ENCODE measurements around the gene NOL12.

Gene NOL12

DNA sequence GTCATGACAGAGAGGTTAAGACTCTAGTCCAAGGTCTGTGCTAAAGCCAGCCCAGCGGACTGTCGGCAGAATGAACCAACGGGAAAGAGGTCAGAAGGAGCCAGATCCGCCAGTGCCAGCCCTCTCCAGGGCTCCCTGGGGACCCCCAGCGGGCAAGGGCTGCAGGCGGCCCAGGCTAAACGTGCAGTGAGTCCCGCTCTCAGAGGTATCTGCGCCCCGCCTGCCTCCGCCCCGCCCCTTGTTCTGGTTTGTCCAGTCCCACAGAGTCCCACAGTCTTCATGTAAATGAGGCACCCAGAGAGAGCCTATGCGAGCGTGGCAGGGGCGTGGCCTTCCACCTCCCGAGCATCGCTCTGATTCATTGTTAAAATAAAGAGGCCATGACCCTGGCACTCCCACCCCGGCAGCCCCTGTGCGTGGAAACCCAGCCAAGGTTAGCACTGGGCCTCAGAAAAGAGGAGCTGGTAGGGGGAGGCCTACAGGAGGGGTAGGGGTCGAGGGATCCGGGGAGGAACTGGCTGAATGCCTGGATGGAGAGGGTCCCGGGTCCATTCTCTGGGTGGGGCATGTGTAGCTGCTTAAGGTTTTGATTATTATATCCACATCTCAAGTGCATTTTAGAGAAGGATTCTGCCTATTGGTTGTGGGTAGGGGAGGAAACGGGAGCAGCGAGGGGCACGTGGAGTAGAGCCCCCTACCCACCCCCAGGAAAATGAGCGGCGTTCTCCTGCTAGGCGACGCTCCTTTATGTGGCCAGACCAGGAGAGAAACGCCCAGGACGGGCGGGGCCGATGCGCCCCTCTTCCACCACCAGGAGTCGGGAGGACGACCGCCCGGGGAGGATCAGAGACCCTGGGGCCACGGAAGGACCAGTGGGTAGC is 10.8 kb downstream of the NOL12 start, which contains the start of gene TRIOBP:
TSS of gene TRIOBP (plus strand) at position 392 of the 881 bp plus-strand sequence. CDS start 4,318 bp downstream, outside the sequence.
- H3K4me3 ChIP-seq (ENCODE audit: low read depth, low read length): peak within 1 kb of the TSS; percentile 45
- TF ChIP-seq, protein P1, sequence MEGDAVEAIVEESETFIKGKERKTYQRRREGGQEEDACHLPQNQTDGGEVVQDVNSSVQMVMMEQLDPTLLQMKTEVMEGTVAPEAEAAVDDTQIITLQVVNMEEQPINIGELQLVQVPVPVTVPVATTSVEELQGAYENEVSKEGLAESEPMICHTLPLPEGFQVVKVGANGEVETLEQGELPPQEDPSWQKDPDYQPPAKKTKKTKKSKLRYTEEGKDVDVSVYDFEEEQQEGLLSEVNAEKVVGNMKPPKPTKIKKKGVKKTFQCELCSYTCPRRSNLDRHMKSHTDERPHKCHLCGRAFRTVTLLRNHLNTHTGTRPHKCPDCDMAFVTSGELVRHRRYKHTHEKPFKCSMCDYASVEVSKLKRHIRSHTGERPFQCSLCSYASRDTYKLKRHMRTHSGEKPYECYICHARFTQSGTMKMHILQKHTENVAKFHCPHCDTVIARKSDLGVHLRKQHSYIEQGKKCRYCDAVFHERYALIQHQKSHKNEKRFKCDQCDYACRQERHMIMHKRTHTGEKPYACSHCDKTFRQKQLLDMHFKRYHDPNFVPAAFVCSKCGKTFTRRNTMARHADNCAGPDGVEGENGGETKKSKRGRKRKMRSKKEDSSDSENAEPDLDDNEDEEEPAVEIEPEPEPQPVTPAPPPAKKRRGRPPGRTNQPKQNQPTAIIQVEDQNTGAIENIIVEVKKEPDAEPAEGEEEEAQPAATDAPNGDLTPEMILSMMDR (IDR thresholded peaks at IDR 0.05; ENCODE audit: control insufficient read depth, extremely low read depth, insufficient read depth): peak; percentile 60
- peak; percentile 89 for DNase-seq (ENCODE audit: low read depth)

DNA sequence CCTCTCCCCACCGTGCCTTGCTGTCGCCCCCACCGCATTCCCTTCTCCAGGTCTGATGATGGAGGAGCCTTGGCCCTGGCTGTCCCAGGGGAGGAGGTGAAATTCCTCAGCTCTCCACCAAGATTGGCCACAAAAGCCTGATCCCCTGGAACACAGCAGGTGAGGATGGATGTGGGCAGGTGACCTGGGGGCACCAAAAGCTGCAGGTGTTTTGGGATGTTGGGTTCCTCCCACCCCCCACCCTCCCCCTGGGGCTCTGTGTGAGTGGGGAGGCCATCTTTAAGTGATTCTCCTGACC is 11.3 kb downstream of the NOL12 start:
- no peak for DNase-seq (ENCODE audit: low read depth)
- TF ChIP-seq, protein P1 (IDR thresholded peaks at IDR 0.05; ENCODE audit: control insufficient read depth, extremely low read depth, insufficient read depth): no peak
- H3K4me3 ChIP-seq (ENCODE audit: low read depth, low read length): peak overlapping the region; percentile 45

DNA sequence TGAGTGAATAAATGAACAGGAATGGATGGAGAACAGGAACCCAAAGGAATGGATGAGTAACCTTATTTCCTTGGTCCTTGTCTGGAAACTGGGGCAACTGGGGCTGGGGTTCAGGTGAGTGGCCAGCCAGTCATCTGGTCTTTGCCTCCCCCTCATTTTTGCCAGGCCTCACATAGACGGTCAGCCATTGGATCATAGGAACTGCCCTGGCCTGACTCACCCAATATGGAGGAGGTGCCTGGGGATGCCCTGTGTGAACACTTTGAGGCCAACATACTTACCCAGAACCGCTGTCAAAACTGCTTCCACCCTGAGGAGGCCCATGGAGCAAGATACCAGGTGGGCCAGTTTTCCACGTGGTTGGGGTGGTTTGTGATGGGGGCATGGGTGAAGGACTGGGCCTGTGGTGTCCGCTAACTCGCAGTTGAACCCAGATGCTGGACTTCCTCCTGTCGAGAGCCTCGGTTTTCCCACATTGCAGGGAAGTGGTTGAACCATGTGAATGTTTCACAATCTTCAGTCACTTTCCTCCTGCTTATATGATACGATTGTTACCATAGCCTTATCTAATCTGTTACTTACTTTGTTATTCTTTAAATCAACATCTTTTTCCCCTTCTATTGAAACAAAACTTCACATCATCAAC is 15.1 kb downstream of the NOL12 start:
- no peak for DNase-seq (ENCODE audit: low read depth)
- no peak overlapping the region for H3K4me3 ChIP-seq (ENCODE audit: low read depth, low read length)
- TF ChIP-seq, protein P1 (IDR thresholded peaks at IDR 0.05; ENCODE audit: control insufficient read depth, extremely low read depth, insufficient read depth): no peak

DNA sequence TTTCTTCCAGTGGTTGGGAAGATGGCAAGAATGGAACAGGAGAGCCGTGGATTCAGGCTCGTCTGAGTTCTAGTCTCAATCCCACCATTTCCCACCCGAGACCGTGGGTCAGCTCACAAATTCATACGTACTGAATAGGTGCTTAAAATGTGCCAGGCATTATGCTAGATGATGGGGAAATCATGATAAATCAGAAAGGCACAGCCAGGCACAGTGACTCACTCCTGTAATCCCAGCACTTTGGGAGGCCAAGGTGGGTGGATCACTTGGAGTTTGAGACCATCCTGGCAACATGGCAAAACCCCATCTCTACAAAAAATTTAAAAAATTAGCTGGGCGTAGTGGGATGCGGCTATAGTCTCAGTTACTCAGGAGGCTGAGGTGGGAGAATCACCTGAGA is 17.8 kb downstream of the NOL12 start:
- no peak for DNase-seq (ENCODE audit: low read depth)
- H3K4me3 ChIP-seq (ENCODE audit: low read depth, low read length): no peak overlapping the region
- TF ChIP-seq, protein P1 (IDR thresholded peaks at IDR 0.05; ENCODE audit: control insufficient read depth, extremely low read depth, insufficient read depth): no peak

DNA sequence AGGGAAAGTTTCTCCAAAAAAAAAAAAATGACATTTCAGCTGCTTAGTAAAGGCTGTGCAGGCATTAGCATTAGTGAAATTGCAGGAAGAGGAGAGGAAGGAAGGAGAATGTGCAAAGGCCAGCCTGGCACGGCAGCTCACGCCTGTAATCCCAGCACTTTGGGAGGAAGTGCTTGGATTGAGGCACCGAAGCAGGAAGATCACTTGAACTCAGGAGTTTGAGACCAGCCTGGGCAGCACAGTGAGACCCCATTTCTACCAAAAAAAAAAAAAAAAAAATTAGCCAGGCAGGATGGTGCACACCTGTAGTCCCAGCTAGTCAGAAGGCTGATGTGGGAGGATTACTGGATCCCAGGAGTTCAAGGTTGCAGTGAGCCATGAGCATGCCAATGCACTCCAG is 18.5 kb downstream of the NOL12 start:
- no peak for DNase-seq (ENCODE audit: low read depth)
- TF ChIP-seq, protein P1 (IDR thresholded peaks at IDR 0.05; ENCODE audit: control insufficient read depth, extremely low read depth, insufficient read depth): no peak
- H3K4me3 ChIP-seq (ENCODE audit: low read depth, low read length): no peak overlapping the region

DNA sequence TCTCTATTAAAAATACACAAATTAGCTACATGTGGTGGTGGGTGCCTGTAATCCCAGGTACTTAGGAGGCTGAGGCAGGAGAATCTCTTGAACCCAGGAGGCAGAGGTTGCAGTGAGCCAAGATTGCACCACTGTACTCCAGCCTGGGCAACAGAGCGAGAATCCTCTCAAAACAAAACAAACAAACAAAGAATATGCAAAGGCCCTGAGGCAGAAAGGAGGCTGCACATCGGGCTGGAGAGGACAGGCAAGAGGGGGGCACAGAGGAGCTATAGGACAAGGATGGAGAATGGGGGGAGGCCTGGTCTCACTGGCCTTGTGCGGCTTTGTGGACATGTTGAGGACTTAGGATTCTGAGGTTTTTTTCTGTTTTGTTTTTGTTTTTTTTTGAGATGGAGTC is 19.1 kb downstream of the NOL12 start:
- no peak for DNase-seq (ENCODE audit: low read depth)
- TF ChIP-seq, protein P1 (IDR thresholded peaks at IDR 0.05; ENCODE audit: control insufficient read depth, extremely low read depth, insufficient read depth): no peak

More for the DNA sequence above, 19.1 kb downstream of the NOL12 start:
- H3K4me3 ChIP-seq (ENCODE audit: low read depth, low read length): no peak overlapping the region

Measured in LNCaP clone FGC (cell line).